NCI-H1694 (cell line): ENCODE data around the gene AR.

ENCODE experiments used
- DNase-seq: peaks from one replicate; lab custom pipeline; 2025; lab: John Stamatoyannopoulos, UW

The AR gene

GRCh38 chrX:67725471-67725870, 181.7 kb downstream of the AR start:
- DNase-seq, result no peak

- DNase-seq, result no peak
Observed at GRCh38 chrX:67726018-67726417, 182.2 kb downstream of the AR start.

GRCh38 chrX:67727576-67727975, 183.8 kb downstream of the AR start:
- no peak for DNase-seq

- DNase-seq, result no peak
Observed at GRCh38 chrX:67730296-67730695, 186.5 kb downstream of the AR start.

GRCh38 chrX:67731061-67731460, 187.2 kb downstream of the AR start:
- no peak for DNase-seq

GRCh38 chrX:67732864-67733263, 189.0 kb downstream of the AR start:
- DNase-seq, result no peak

GRCh38 chrX:67734111-67734753, 190.4 kb downstream of the AR start:
- no peak for DNase-seq

GRCh38 chrX:67749536-67749935, 205.7 kb downstream of the AR start:
- DNase-seq, result no peak

GRCh38 chrX:67750694-67751093, 206.9 kb downstream of the AR start:
- no peak for DNase-seq

GRCh38 chrX:67759018-67759417, 215.2 kb downstream of the AR start:
- no peak for DNase-seq

GRCh38 chrX:67777148-67777547, 233.3 kb downstream of the AR start:
- DNase-seq, result no peak

GRCh38 chrX:67779099-67779498, 235.3 kb downstream of the AR start:
- DNase-seq, result no peak
